ENCODE data around the gene PTH2.

DNA sequence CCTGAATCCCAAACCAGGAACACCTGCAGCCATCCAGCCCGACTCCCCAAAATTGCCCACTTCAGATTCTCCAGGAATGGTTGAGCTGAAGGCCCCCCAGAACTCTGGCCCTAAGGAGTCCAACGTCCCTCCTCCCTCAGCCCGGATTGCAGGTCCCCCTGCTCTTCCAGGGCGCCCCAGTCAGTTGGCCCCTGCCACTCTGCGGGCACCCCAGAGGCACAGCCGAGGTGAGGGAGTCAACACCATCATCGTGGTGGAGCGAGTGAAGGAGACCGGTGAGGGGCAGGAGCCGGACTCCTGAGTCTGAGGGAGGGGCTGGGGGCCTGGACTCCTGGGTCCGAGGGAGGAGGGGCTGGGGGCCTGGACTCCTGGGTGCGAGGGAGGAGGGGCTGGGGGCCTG is 4.1 kb upstream of the PTH2 start:
- no peak for TF ChIP-seq RARB (CRISPR knock-in tag; IDR thresholded peaks at IDR 0.05)
- no peak for TF ChIP-seq CSDC2 (CRISPR knock-in tag; IDR thresholded peaks at IDR 0.05)
- TF ChIP-seq ZFP3 (CRISPR knock-in tag; IDR thresholded peaks at IDR 0.05): no peak
- TF ChIP-seq, protein P1, sequence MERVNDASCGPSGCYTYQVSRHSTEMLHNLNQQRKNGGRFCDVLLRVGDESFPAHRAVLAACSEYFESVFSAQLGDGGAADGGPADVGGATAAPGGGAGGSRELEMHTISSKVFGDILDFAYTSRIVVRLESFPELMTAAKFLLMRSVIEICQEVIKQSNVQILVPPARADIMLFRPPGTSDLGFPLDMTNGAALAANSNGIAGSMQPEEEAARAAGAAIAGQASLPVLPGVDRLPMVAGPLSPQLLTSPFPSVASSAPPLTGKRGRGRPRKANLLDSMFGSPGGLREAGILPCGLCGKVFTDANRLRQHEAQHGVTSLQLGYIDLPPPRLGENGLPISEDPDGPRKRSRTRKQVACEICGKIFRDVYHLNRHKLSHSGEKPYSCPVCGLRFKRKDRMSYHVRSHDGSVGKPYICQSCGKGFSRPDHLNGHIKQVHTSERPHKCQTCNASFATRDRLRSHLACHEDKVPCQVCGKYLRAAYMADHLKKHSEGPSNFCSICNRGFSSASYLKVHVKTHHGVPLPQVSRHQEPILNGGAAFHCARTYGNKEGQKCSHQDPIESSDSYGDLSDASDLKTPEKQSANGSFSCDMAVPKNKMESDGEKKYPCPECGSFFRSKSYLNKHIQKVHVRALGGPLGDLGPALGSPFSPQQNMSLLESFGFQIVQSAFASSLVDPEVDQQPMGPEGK (CRISPR knock-in tag; IDR thresholded peaks at IDR 0.05; ENCODE audit: borderline replicate concordance): no peak
- TF ChIP-seq BACH2 (CRISPR knock-in tag; IDR thresholded peaks at IDR 0.05; ENCODE audit: borderline replicate concordance): no peak
- no peak for TF ChIP-seq ESRRG (CRISPR knock-in tag; IDR thresholded peaks at IDR 0.05)
